OCI-LY1 (cell line): ENCODE data around the gene CTTNBP2.

Experiments used
- H2AFZ ChIP-seq: fragments of 200-600 bp; sonication (generic), shearing (Covaris generic); 2 replicates; pipeline ENCODE4 v1.6.0; 2014; ENCODE audit warnings: antibody characterized with exemption, mild to moderate bottlenecking, low read length
- H3F3A ChIP-seq: fragments of 200-600 bp; sonication (generic), shearing (Covaris generic); 2 replicates; pipeline ENCODE4 v1.6.0; 2014; ENCODE audit warnings: mild to moderate bottlenecking, antibody characterized with exemption, low read length, moderate library complexity; ENCODE audit not compliant: insufficient read depth
- H3K27ac ChIP-seq: fragments of 200-600 bp; sonication (generic); 2 replicates; pipeline ENCODE4 v1.5.1; 2014; ENCODE audit warnings: low read length, mixed run types, mild to moderate bottlenecking, low read depth; ENCODE audit not compliant: poor library complexity, severe bottlenecking
- H3K27me3 ChIP-seq: fragments of 200-600 bp; sonication (generic); 2 replicates; pipeline ENCODE4 v1.6.0; 2014; ENCODE audit warnings: antibody characterized with exemption, mild to moderate bottlenecking, low read length, moderate library complexity; ENCODE audit not compliant: insufficient read depth
- H3K36me3 ChIP-seq: fragments of 200-600 bp; sonication (generic); 2 replicates; pipeline ENCODE4 v1.6.1; 2014; ENCODE audit warnings: mild to moderate bottlenecking, antibody characterized with exemption, low read length, moderate library complexity, mixed read lengths; ENCODE audit not compliant: insufficient read depth
- H3K4me1 ChIP-seq: fragments of 200-600 bp; sonication (generic); 2 replicates; pipeline ENCODE4 v1.5.1; 2014; ENCODE audit warnings: mild to moderate bottlenecking, low read length, moderate library complexity; ENCODE audit not compliant: insufficient read depth, severe bottlenecking
- H3K4me2 ChIP-seq: fragments of 200-600 bp; sonication (generic), shearing (Covaris generic); 2 replicates; pipeline ENCODE4 v1.6.1; 2014; ENCODE audit warnings: low read length
- H3K4me3 ChIP-seq: fragments of 200-600 bp; sonication (generic); 2 replicates; pipeline ENCODE4 v1.5.1; 2014; ENCODE audit warnings: low read length, low read depth, mild to moderate bottlenecking, mixed read lengths; ENCODE audit not compliant: poor library complexity, severe bottlenecking
- H3K79me2 ChIP-seq: fragments of 200-600 bp; shearing (Covaris generic); 2 replicates; pipeline ENCODE4 v1.6.1; 2016; ENCODE audit warnings: mixed run types, low read length, mixed read lengths; ENCODE audit not compliant: insufficient read depth
- H3K9ac ChIP-seq: fragments of 200-600 bp; sonication (generic), shearing (Covaris generic); 2 replicates; pipeline ENCODE4 v1.6.1; 2014; ENCODE audit warnings: mild to moderate bottlenecking, low read length, mixed read lengths
- H3K9me2 ChIP-seq: fragments of 200-600 bp; sonication (generic), shearing (Covaris generic); 2 replicates; pipeline ENCODE4 v1.6.1; 2014; ENCODE audit warnings: low read depth, mild to moderate bottlenecking, low read length, mixed read lengths
- H3K9me3 ChIP-seq: fragments of 200-600 bp; shearing (Covaris generic); 2 replicates; pipeline ENCODE4 v1.6.1; 2014; ENCODE audit warnings: low read length, mixed read lengths
- H4K20me1 ChIP-seq: fragments of 200-600 bp; sonication (generic), shearing (Covaris generic); 2 replicates; pipeline ENCODE4 v1.6.0; 2016; ENCODE audit warnings: mild to moderate bottlenecking, low read length; ENCODE audit not compliant: insufficient read depth
- EZH2 ChIP-seq: fragments of 200-600 bp; sonication (generic), shearing (Covaris generic); IDR thresholded peaks from 2 replicates; pipeline ENCODE4 v1.8.0; 2017; ENCODE audit warnings: borderline replicate concordance, mixed run types, mild to moderate bottlenecking, antibody characterized with exemption, low read length, moderate library complexity, mixed read lengths
- TF ChIP-seq, protein P1 (sequence below): fragments of 200-600 bp; sonication (generic), shearing (Covaris generic); IDR thresholded peaks from 2 replicates; pipeline ENCODE4 v1.5.1; 2017; ENCODE audit warnings: mild to moderate bottlenecking, antibody characterized with exemption, low read length, moderate library complexity, mixed read lengths

CTTNBP2 gene

DNA sequence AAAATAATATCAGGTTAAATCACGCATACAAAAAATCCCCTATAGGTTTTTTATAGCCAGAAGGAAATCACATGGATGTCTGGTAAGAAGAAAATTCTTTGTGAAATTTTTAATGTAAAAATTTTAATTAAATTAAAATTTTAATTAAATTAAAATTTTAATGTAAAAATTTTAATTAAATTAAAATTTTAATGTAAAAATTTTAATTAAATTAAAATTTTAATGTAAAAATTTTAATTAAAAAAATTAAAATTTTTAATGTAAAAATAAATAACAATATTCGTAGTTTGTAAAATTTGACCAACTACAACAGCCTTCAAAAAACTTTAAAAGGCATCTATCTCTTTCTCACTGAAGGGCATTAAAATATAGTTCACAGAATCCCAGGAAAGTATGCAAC is 61.5 kb downstream of the CTTNBP2 start:
- Histone ChIP-seq H3K4me1 (no peaks in the 10 kb centered on the region), H3K9me2 (no peaks in the 10 kb centered on the region), H3F3A (no peaks in the 10 kb centered on the region), H3K4me2 (no peak overlapping the region), H3K79me2 (no peaks in the 10 kb centered on the region), H3K4me3 (no peak overlapping the region), H2AFZ (no peak overlapping the region), H4K20me1 (no peaks in the 10 kb centered on the region), H3K9me3 (no peaks in the 10 kb centered on the region), H3K36me3 (no peaks in the 10 kb centered on the region), H3K27me3 (no peaks in the 10 kb centered on the region), H3K9ac (no peak overlapping the region), H3K27ac (no peak overlapping the region)
- TF ChIP-seq EZH2: no peak
- TF ChIP-seq, protein P1, sequence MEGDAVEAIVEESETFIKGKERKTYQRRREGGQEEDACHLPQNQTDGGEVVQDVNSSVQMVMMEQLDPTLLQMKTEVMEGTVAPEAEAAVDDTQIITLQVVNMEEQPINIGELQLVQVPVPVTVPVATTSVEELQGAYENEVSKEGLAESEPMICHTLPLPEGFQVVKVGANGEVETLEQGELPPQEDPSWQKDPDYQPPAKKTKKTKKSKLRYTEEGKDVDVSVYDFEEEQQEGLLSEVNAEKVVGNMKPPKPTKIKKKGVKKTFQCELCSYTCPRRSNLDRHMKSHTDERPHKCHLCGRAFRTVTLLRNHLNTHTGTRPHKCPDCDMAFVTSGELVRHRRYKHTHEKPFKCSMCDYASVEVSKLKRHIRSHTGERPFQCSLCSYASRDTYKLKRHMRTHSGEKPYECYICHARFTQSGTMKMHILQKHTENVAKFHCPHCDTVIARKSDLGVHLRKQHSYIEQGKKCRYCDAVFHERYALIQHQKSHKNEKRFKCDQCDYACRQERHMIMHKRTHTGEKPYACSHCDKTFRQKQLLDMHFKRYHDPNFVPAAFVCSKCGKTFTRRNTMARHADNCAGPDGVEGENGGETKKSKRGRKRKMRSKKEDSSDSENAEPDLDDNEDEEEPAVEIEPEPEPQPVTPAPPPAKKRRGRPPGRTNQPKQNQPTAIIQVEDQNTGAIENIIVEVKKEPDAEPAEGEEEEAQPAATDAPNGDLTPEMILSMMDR: no peak

DNA sequence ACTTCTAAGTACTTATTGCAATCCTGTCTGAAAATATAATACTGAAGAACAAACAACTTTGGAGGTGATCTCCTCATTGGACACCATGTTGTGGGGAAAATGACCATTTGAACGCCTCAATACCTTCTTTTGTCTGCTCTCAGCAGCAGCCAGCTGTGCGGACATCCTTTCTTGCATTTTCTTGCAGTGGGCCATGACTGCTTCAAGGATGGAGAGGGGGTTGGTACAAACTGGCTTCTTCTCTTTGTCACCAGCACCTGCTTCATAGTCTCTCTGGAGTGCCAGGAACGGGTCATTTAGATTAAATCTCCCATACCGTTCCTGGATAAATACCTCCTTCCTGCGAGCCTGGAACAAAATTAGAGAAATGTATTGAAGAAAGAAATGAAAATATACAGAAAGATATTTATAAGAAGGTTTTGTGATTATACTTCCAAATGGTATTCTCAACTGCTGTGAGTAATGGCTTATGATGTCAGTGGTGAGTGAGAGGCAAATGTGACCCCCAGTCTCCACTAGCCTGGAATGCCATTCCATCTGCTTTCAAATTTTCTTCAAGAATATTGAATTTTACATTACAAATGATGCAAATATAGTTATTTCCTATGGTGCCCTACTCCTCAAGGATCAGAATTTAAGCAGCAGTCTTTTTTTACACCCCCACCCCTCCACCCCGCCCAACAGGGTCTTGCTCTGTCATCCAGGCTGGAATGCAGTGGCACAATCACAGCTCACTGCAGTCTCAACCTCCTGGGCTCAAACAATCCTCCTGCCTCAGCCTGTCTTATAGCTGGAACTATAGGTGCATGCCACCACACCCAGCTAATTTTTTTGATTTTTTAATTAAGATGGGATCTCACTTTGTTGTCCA is 62.4 kb downstream of the CTTNBP2 start:
- no peak overlapping the region for H3K9ac ChIP-seq
- H3F3A ChIP-seq: no peaks in the 10 kb centered on the region
- H3K4me3 ChIP-seq: no peak overlapping the region
- no peaks in the 10 kb centered on the region for H3K79me2 ChIP-seq
- no peaks in the 10 kb centered on the region for H3K36me3 ChIP-seq
- no peak overlapping the region for H2AFZ ChIP-seq
- no peaks in the 10 kb centered on the region for H3K9me2 ChIP-seq
- TF ChIP-seq, protein P1: no peak
- TF ChIP-seq EZH2: no peak
- H3K4me1 ChIP-seq: no peaks in the 10 kb centered on the region
- no peaks in the 10 kb centered on the region for H3K9me3 ChIP-seq
- no peaks in the 10 kb centered on the region for H3K27me3 ChIP-seq
- no peak overlapping the region for H3K27ac ChIP-seq
- no peak overlapping the region for H3K4me2 ChIP-seq
- no peaks in the 10 kb centered on the region for H4K20me1 ChIP-seq

DNA sequence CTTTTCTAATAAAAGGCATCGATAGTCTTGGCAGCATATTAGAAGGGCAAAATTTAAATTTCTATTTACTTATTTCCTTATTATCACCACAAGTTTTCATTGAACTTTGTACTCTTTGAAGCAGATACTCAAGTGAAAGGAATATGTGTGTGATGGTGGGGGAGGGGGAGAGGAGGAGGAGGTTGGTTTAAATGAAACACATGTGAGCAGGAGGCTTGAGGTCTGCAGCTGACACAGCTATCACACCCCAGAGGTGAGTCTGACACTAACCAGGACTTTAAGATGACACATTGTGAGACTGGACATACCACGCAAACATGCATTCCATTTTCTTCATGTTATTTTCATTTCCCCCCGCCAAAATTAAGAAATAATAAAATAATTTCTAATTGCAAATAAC is 63.3 kb downstream of the CTTNBP2 start:
- TF ChIP-seq, protein P1: no peak
- TF ChIP-seq EZH2: no peak
- H3K36me3 ChIP-seq: no peaks in the 10 kb centered on the region
- no peaks in the 10 kb centered on the region for H3K9me2 ChIP-seq
- no peaks in the 10 kb centered on the region for H3K4me1 ChIP-seq
- no peaks in the 10 kb centered on the region for H4K20me1 ChIP-seq
- H3F3A ChIP-seq: no peaks in the 10 kb centered on the region
- H3K27me3 ChIP-seq: no peaks in the 10 kb centered on the region
- no peak overlapping the region for H3K9ac ChIP-seq
- no peaks in the 10 kb centered on the region for H3K9me3 ChIP-seq
- no peak overlapping the region for H2AFZ ChIP-seq
- no peak overlapping the region for H3K4me2 ChIP-seq
- no peak overlapping the region for H3K27ac ChIP-seq
- H3K79me2 ChIP-seq: no peaks in the 10 kb centered on the region
- H3K4me3 ChIP-seq: no peak overlapping the region
